HCT116 (cell line): Measurements from ENCODE around the gene HMCN2. TPM values are rescaled to one million over a fixed set of nuclear protein-coding genes. Genes with fewer than 3 reads are reported as not detected.

ENCODE experiments used
- ATAC-seq: fragments of 200-7000 bp; cut with Tn5 transposase; 2 replicates; pipeline ENCODE4 v1.9.1; 2020; ENCODE audit warnings: mild to moderate bottlenecking, moderate library complexity
- BruUV-seq: library from RNA; stranded (reverse); fragments of 400-500 nt; replicated peaks from 2 replicates; lab custom pipeline; 2021; lab: Mats Ljungman, UMichigan
- CTCF ChIA-PET: fragments of 300-600 bp; sonication (Branson Sonifier 250); formaldehyde crosslinking; loops from one replicate; lab custom pipeline; 2021; ENCODE audit warnings: antibody characterized with exemption; lab: Charles Lee
- POLR2A ChIA-PET: fragments of 300-600, 350-600 bp; sonication (Branson Sonifier 250); formaldehyde crosslinking; loops from one replicate; lab custom pipeline; 2021; ENCODE audit warnings: antibody characterized with exemption; lab: Charles Lee
- RAD21 ChIA-PET, 2 experiments: fragments of 300-600 bp; sonication (Branson Sonifier 250); formaldehyde crosslinking; loops; one replicate each; lab custom pipeline; 2023; ENCODE audit warnings: low total read pairs in 2 of 2; ENCODE audit not compliant: uncharacterized antibody in 2 of 2, unreplicated experiment in 2 of 2, low non-redundant PET in 1 of 2; lab: Charles Lee
- DNase-seq: peaks from one replicate; pipeline ENCODE4 v3.0.0-alpha.2; 2010; ENCODE audit warnings: low read depth, low spot score
- H2AFZ ChIP-seq: fragments of 200-600 bp; shearing (Covaris generic), sonication (generic); 2 replicates; pipeline ENCODE4 v1.6.1; 2017; ENCODE audit warnings: low read depth, mixed run types, mixed read lengths, antibody characterized with exemption, low read length; ENCODE audit not compliant: poor library complexity, severe bottlenecking
- H3K27ac ChIP-seq: 2 replicates; pipeline ENCODE4 v1.5.1; 2012; ENCODE audit warnings: low read depth, low read length
- H3K27me3 ChIP-seq: fragments of 200-600 bp; sonication (generic); 2 replicates; pipeline ENCODE4 v1.6.1; 2016; ENCODE audit warnings: mixed run types, low read length, mixed read lengths; ENCODE audit not compliant: insufficient read depth
- H3K36me3 ChIP-seq, 2 experiments: fragments of 200-500 bp in 1 of 2; fragments of 200-600 bp in 1 of 2; sonication (Bioruptor generic) in 1 of 2; sonication (generic) in 1 of 2; 2 replicates each; pipeline versions ENCODE4 v1.5.1 to v1.6.1; 2014 to 2016; ENCODE audit warnings: low read length in 2 of 2, inconsistent platforms in 1 of 2, mixed read lengths in 1 of 2, mixed run types in 1 of 2; ENCODE audit not compliant: insufficient read depth in 2 of 2, control insufficient read depth in 1 of 2
- H3K4me1 ChIP-seq, 2 experiments: fragments of 200-600 bp in 1 of 2; sonication (generic) in 1 of 2; 2 replicates each; pipeline versions ENCODE4 v1.5.1 to v1.6.1; 2012 to 2017; ENCODE audit warnings: low read length in 2 of 2, inconsistent platforms in 1 of 2, mild to moderate bottlenecking in 1 of 2, mixed read lengths in 1 of 2, mixed run types in 1 of 2, moderate library complexity in 1 of 2; ENCODE audit not compliant: insufficient read depth in 2 of 2, control insufficient read depth in 1 of 2
- H3K4me2 ChIP-seq: fragments of 200-600 bp; sonication (generic); 2 replicates; pipeline ENCODE4 v1.6.1; 2017; ENCODE audit warnings: mixed run types, low read length, mixed read lengths
- H3K4me3 ChIP-seq, 2 experiments: fragments of 200-600 bp in 1 of 2; sonication (generic) in 1 of 2; replicated peaks in 1 of 2; 2 replicates each; pipeline ENCODE4 v1.5.1; 2011 to 2016; ENCODE audit warnings: low read length in 2 of 2, control low read depth in 1 of 2, low read depth in 1 of 2, mild to moderate bottlenecking in 1 of 2, mixed read lengths in 1 of 2, mixed run types in 1 of 2
- H3K79me2 ChIP-seq: fragments of 200-600 bp; sonication (generic); 2 replicates; pipeline ENCODE4 v1.6.1; 2017; ENCODE audit warnings: mild to moderate bottlenecking, mixed run types, low read length, moderate library complexity, mixed read lengths; ENCODE audit not compliant: insufficient read depth
- H3K9ac ChIP-seq: fragments of 200-600 bp; sonication (generic); 2 replicates; pipeline ENCODE4 v1.6.1; 2016; ENCODE audit warnings: low read length, mixed read lengths
- H3K9me2 ChIP-seq: fragments of 200-600 bp; sonication (generic), shearing (Covaris generic); 2 replicates; pipeline ENCODE4 v1.6.1; 2017; ENCODE audit warnings: mixed run types, mild to moderate bottlenecking, moderate library complexity; ENCODE audit not compliant: insufficient read depth
- H3K9me3 ChIP-seq, 2 experiments: fragments of 200-500 bp in 1 of 2; fragments of 200-600 bp in 1 of 2; sonication (Bioruptor generic) in 1 of 2; sonication (generic) in 1 of 2; 2 replicates each; pipeline ENCODE4 v1.6.1; 2014 to 2017; ENCODE audit warnings: low read length in 2 of 2, mixed read lengths in 2 of 2, inconsistent platforms in 1 of 2, low read depth in 1 of 2, mild to moderate bottlenecking in 1 of 2, mixed run types in 1 of 2, moderate library complexity in 1 of 2; ENCODE audit not compliant: control insufficient read depth in 1 of 2, insufficient read depth in 1 of 2
- H4K20me1 ChIP-seq: fragments of 200-600 bp; sonication (generic), shearing (Covaris generic); 2 replicates; pipeline ENCODE4 v1.6.1; 2017; ENCODE audit warnings: mixed run types, mild to moderate bottlenecking, moderate library complexity; ENCODE audit not compliant: insufficient read depth
- CBX3 ChIP-seq: IDR thresholded peaks from 2 replicates; pipeline ENCODE4 v1.6.1; 2012; ENCODE audit warnings: low read depth
- EGR1 ChIP-seq: IDR thresholded peaks from 2 replicates; pipeline ENCODE4 v1.6.1; 2012; ENCODE audit warnings: low read depth
- ELF1 ChIP-seq: IDR thresholded peaks from 2 replicates; pipeline ENCODE4 v1.6.1; 2012; ENCODE audit warnings: low read depth, borderline replicate concordance
- EZH2 ChIP-seq: fragments of 200-600 bp; sonication (generic); IDR thresholded peaks from 2 replicates; pipeline ENCODE4 v1.6.1; 2017; ENCODE audit warnings: antibody characterized with exemption, mixed run types
- JUND ChIP-seq: IDR thresholded peaks from 2 replicates; pipeline ENCODE4 v1.6.1; 2012
- MAX ChIP-seq: IDR thresholded peaks from 2 replicates; pipeline ENCODE4 v1.6.1; 2012
- POLR2AphosphoS5 ChIP-seq: IDR thresholded peaks from 2 replicates; pipeline ENCODE4 v1.6.1; 2011; ENCODE audit warnings: mild to moderate bottlenecking, low read depth, low read length, moderate library complexity
- RAD21 ChIP-seq: IDR thresholded peaks from 2 replicates; pipeline ENCODE4 v1.6.1; 2012; ENCODE audit warnings: low read depth, mild to moderate bottlenecking
- REST ChIP-seq: IDR thresholded peaks from 2 replicates; pipeline ENCODE4 v1.6.1; 2012; ENCODE audit warnings: low read depth
- SP1 ChIP-seq: IDR thresholded peaks from 2 replicates; pipeline ENCODE4 v1.6.1; 2012; ENCODE audit warnings: low read depth
- SRF ChIP-seq: IDR thresholded peaks from 2 replicates; pipeline ENCODE4 v1.6.1; 2012; ENCODE audit warnings: low read depth
- TCF7L2 ChIP-seq: IDR thresholded peaks from 2 replicates; pipeline ENCODE4 v1.7.0; 2011; ENCODE audit warnings: borderline replicate concordance, inconsistent platforms; ENCODE audit not compliant: insufficient read depth, insufficient read length; ENCODE audit errors: extremely low read depth
- YY1 ChIP-seq: IDR thresholded peaks from 2 replicates; pipeline ENCODE4 v1.6.1; 2011; ENCODE audit warnings: low read length, low read depth, moderate library complexity, mild to moderate bottlenecking; ENCODE audit not compliant: insufficient replicate concordance; ENCODE audit errors: extremely low read depth
- ZFX ChIP-seq: fragments of 450-650 bp; IDR thresholded peaks from 2 replicates; pipeline ENCODE4 v1.6.1; 2017
- intact Hi-C: fragments of 100-400 bp; cut with micrococcal nuclease; formaldehyde crosslinking; loops from 2 replicates; pipeline ENCODE4 v1.10.0; 2022
- total RNA-seq: library from RNA; stranded (reverse); gene quantifications from one replicate; pipeline ENCODE4 v1.2.1, GENCODE V29; 2021; ENCODE audit not compliant: unreplicated experiment

Gene HMCN2
- total RNA-seq, 1 experiment from 2014 or later: 0.22 TPM

GRCh38 chr9:130341839-130342713 lies 76.5 kb downstream of the HMCN2 start:
- CTCF ChIA-PET: interaction anchor here (1.2 kb wide), 1 partner anchor 234 kb away, joined by 3 read pairs; no protein-coding TSS in a partner anchor
- Histone ChIP-seq H3K36me3 (no peaks in the 10 kb centered on the region), H3K9me2 (no peaks in the 10 kb centered on the region), H3K9ac (no peak overlapping the region), H3K27ac (no peak overlapping the region), H3K4me1 (no peaks in the 10 kb centered on the region; a peak in 1 of 4 replicates), H3K9me3 (no peaks in the 10 kb centered on the region), H3K27me3 (no peaks in the 10 kb centered on the region), H3K4me2 (no peak overlapping the region), H3K79me2 (no peaks in the 10 kb centered on the region), H3K4me3 (no peak overlapping the region), H4K20me1 (no peaks in the 10 kb centered on the region), H2AFZ (no peak overlapping the region)
- ATAC-seq (no peak), DNase-seq (no peak)
- RAD21 ChIA-PET: no interaction called here
- POLR2A ChIA-PET: no interaction called here
- intact Hi-C loops: loop anchor here (5.0 kb wide), 1 partner anchor 85 kb away; no protein-coding TSS in a partner anchor
- BruUV-seq: no TSS peak
- TF ChIP-seq YY1 (no peak), JUND (no peak), RAD21 (no peak), EZH2 (no peak)
- TF ChIP-seq, all 23 proteins: peak for 0

- Histone ChIP-seq H3K4me1 (no peaks in the 10 kb centered on the region; a peak in 1 of 4 replicates), H3K4me3 (no peak overlapping the region), H3K27me3 (no peaks in the 10 kb centered on the region), H3K9me2 (no peaks in the 10 kb centered on the region), H3K79me2 (no peaks in the 10 kb centered on the region), H2AFZ (no peak overlapping the region), H3K27ac (no peak overlapping the region), H3K9ac (no peak overlapping the region), H3K4me2 (no peak overlapping the region), H4K20me1 (no peaks in the 10 kb centered on the region), H3K36me3 (no peaks in the 10 kb centered on the region), H3K9me3 (no peaks in the 10 kb centered on the region)
- ATAC-seq (no peak), DNase-seq (no peak)
- ChIA-PET CTCF (interaction anchor here (0.8 to 1.2 kb wide), 2 partner anchors 11 to 235 kb away, joined by 3 read pairs; no protein-coding TSS in a partner anchor), POLR2A (no interaction called here), RAD21 (no interaction called here)
- intact Hi-C loops: loop anchor here (1.0 to 5.0 kb wide), 2 partner anchors 85 to 235 kb away; no protein-coding TSS in a partner anchor
- BruUV-seq: no TSS peak
- TF ChIP-seq POLR2AphosphoS5 (no peak), EGR1 (no peak), SP1 (no peak), RAD21 (no peak), TCF7L2 (no peak), ELF1 (no peak), CBX3 (no peak), REST (no peak), ZFX (no peak), MAX (no peak), YY1 (no peak), SRF (no peak)
Observed at GRCh38 chr9:130342714-130343085, 77.1 kb downstream of the HMCN2 start.
